ENCODE results near the gene MPST.

The MPST gene

GRCh38 chr22:37046589-37046988 lies 27.0 kb downstream of the MPST start:
- DNase-seq, result no peak

GRCh38 chr22:37047006-37047405 lies 27.5 kb downstream of the MPST start:
- no peak for DNase-seq

- DNase-seq, result no peak
Measured at GRCh38 chr22:37048133-37048532, 28.6 kb downstream of the MPST start.

- no peak for DNase-seq
Measured at GRCh38 chr22:37049224-37049623, 29.7 kb downstream of the MPST start.

- DNase-seq, result no peak
Measured at GRCh38 chr22:37050913-37051312, 31.4 kb downstream of the MPST start.

GRCh38 chr22:37051391-37052385 lies 32.1 kb downstream of the MPST start, which contains the start of gene KCTD17:
Gene KCTD17 (plus strand): TSS chr22:37051742. CDS start chr22:37051761, 19 bp downstream.
- DNase-seq, result peak; percentile 71 to 77

- no peak for DNase-seq
Measured at GRCh38 chr22:37052386-37053309, 33.1 kb downstream of the MPST start.

GRCh38 chr22:37053310-37054055 lies 33.9 kb downstream of the MPST start:
- peak; percentile 24 to 27 for DNase-seq

GRCh38 chr22:37054056-37054395 lies 34.5 kb downstream of the MPST start:
- DNase-seq, result no peak

- no peak for DNase-seq
Measured at GRCh38 chr22:37054600-37055365, 35.2 kb downstream of the MPST start.

- DNase-seq, result no peak
Measured at GRCh38 chr22:37056246-37056645, 36.7 kb downstream of the MPST start.

- no peak for DNase-seq
Measured at GRCh38 chr22:37057226-37057625, 37.7 kb downstream of the MPST start.

- no peak for DNase-seq
Measured at GRCh38 chr22:37057796-37058510, 38.4 kb downstream of the MPST start.

GRCh38 chr22:37058917-37059701 lies 39.6 kb downstream of the MPST start:
- no peak for DNase-seq

GRCh38 chr22:37059876-37060449 lies 40.4 kb downstream of the MPST start:
- no peak for DNase-seq

GRCh38 chr22:37060801-37061610 lies 41.5 kb downstream of the MPST start:
- DNase-seq, result no peak

GRCh38 chr22:37061611-37062375 lies 42.3 kb downstream of the MPST start:
- no peak for DNase-seq

GRCh38 chr22:37062376-37062675 lies 42.8 kb downstream of the MPST start:
- no peak for DNase-seq
